UCSD-AML1 (cell line): ENCODE measurements around the gene ANKRD33.

Experiments used
- DNase-seq: peaks from one replicate; lab custom pipeline; 2025; ENCODE audit not compliant: unreplicated experiment; lab: John Stamatoyannopoulos, UW

The ANKRD33 gene

DNA sequence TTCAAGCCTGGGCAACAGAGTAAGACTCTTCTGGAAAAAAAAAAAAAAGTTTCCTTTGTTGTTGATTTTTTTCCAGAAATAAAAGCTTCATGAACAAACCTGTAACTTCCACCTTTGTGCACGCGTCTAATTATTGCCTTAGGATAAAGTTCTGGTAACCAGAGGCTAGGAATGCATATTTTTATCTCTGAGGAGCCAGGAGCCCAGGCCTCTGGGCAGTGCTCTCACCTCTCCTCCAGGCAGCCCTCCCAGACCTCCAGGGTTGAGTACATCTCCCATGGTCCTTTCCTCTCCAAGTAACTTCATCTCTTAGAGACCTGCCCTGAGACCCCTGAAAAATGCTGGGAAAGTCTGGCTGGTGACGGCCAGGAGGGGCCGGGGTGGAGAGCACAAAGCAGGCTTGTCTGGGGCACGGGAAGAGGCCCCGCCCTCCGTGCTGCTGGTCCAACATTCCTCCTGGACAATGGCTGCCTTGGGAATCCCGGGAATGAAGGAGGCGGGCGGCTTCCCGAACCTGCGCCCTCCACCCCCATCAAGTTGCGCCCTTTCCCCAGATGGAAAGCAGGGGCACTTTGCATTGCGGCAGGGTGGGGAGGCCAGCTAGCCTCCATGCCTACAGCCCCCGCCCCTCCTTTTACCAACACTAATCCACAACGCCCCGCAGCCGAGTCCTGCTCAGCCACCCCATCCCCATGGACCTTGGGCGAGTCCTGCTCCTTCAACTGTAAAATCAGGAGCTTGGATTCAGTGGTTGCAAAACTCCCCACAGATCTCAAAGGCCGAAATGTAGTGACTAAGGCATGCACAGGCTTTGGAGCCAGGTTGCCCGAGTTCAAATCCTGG, 32.1 kb upstream of the ANKRD33 start:
- no peak for DNase-seq

GRCh38 chr12:51860986-51861385, 26.9 kb upstream of the ANKRD33 start:
- DNase-seq = no peak

- no peak for DNase-seq
These were observed 25.0 kb upstream of the ANKRD33 start for GRCh38 chr12:51862947-51863346.

DNA sequence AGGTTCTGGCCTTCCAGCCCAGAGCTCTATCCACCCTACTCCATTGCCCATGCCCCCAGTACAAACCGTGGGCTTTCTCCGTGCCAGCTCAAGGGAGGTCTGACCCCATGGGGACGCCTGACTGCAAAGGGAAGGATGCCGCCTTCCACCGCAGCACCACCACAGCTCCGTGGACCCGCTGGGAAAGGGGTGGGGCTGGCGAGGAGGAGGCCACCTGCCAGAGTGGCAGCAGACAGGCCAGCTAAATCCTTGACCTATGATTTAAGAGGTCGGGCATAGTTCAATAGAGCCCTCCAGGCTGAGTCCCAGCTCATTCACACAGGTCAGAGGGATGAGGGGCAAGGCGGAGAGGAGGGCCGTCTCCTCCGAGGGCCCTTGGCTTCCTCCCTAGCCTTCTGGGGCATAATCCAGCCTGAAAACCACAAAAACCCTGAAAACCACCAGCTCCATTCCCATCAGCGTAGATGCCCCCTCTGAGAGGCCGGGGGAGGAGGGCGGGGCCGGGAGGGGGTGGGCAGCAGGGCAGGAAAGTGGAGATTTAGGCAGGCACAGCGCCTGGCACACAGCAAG, 24.5 kb upstream of the ANKRD33 start:
- no peak for DNase-seq

DNA sequence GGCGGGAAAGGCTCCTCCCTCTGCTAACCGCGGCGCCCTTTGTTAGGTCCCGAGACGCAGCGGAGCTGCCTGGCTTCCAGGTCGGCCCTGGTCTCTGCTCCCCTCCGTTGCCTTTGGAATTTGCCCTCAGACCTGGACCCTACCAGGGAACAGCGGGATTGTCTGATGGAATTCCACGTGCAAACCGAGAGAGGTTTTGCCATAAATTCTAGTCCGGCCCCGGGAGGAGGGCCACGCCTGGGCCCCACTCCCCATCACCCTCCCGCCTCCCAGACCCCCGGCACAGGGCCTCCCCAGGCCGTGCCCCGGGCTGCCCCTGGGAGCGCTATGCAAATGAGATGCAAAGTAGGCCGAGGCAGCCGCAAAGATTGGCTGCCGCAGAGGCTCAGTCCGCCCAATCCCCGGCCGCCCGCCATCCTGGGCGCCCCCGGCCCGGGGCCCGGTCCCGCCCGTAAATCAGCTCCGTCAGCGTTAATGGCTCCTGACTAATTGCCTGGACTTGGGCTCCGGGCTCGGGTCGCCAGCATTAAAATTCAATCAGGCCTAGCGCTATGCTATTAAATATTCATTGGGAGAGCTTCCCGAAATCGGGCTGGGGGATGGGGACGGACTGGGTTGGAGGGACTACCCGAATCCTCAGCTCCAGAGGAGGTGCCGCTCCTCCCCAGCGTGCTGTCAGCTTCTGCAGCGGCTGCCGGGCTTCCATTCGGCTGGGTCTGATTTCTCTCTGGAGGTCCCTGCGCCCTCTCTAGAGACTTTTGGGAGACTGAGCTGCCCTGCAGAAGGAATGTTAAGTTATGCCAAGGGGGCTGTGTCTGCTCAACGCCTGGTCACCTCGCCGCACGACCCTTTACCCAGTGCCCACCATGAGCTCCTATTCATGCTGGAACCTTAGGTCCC, 23.7 kb upstream of the ANKRD33 start:
- no peak for DNase-seq

- no peak for DNase-seq
These were observed 22.9 kb upstream of the ANKRD33 start for GRCh38 chr12:51864833-51865670.

GRCh38 chr12:51865757-51866270, 22.1 kb upstream of the ANKRD33 start:
- no peak for DNase-seq

- no peak for DNase-seq
These were observed 21.6 kb upstream of the ANKRD33 start for GRCh38 chr12:51866324-51866723.

GRCh38 chr12:51866762-51867161, 21.1 kb upstream of the ANKRD33 start:
- no peak for DNase-seq

- no peak for DNase-seq
These were observed 20.5 kb upstream of the ANKRD33 start for GRCh38 chr12:51867371-51867770.

- DNase-seq = no peak
These were observed 20.0 kb upstream of the ANKRD33 start for GRCh38 chr12:51867796-51868428.

GRCh38 chr12:51868821-51869495, 18.9 kb upstream of the ANKRD33 start:
- no peak for DNase-seq

GRCh38 chr12:51869496-51869865, 18.4 kb upstream of the ANKRD33 start:
- no peak for DNase-seq

DNA sequence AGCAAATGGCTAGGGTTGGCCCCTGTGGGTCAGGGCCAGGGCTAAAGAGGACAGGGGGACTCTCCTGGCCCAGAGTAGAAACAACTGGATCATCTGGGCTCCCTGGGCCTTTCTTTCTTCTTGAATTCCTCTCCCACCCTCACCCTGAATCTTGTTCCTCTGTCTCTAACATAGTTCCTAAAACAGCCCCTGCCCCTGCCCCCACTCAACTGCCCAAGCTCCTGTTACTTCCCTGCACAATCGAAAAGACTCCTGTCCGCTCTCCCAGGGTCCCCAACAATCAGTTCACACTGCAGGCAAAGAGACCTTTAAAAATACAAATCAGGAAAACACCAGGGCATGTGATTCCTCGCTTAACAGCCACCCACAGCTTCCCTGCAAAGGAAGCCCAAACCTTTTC, 18.0 kb upstream of the ANKRD33 start:
- DNase-seq = no peak

- DNase-seq = no peak
These were observed 17.4 kb upstream of the ANKRD33 start for GRCh38 chr12:51870504-51870903.

DNA sequence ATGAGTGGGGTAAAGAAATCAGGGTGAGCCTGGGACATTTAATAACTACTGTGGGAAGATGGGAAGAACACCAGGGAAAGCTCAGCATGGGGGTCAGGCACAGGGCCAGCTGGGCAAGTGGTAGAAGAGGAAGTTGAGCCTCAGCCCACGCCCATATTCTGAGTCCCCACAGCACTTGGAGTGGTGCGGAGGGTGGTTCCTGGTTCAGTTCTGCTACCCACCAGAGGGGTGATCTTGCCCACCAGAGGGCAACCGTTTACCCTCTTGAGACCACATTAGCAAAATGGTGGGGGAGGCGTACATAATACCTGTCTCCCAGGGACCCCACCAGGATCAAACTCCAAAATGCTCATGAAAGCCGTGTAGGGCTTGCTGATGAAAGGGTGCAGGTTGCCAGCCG, 16.8 kb upstream of the ANKRD33 start:
- DNase-seq = peak; percentile 46

DNA sequence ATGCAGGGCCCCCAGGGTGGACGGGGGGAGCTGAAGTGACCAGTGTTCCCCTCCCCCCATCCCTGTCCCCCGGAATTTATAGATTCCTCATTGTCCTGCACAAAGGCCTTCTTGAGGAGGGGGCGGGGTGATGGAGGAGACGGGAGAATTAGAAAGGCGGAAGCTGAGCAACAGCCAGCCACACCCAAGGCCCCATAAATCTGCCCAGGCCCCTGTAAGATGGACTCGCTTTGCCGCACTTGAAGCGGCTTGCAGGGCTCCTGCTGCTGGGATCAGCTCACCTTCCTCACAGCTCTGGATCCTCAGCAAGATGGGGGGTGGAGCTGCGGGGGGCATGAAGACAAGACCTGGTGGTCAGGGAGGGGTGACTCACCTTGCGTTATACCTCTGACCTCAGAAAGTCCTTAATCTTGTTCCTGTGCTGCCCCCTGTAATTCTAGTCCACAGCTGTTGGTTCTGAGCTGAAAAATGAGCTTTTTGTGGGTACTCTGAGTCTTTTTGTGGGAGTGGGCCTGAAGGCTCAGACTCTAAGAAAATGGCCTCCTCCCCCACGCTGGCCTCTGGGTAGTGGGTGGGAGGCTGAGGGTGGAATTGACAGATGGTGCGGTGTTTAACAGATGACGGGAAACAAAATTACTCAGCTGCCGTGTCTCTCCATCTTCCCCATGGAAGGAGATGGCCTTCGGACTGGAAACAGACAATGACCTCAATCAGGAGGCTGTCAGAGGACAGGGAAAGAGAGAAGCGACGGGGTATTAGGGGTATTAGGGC, 15.8 kb upstream of the ANKRD33 start:
- DNase-seq = no peak

- DNase-seq = no peak
These were observed 15.3 kb upstream of the ANKRD33 start for GRCh38 chr12:51872689-51872981.
